ENCODE results near the gene LGALS9. TPM values are rescaled to one million over a fixed set of nuclear protein-coding genes. Genes with fewer than 3 reads are reported as not detected.

LGALS9 gene
- total RNA-seq, 1 donor from 2014 or later, result 34.3 TPM

GRCh38 chr17:27603421-27603770, 27.6 kb upstream of the LGALS9 start:
- Histone ChIP-seq H3K27ac (no peak overlapping the region), H3K36me3 (peaks cover 37 to 49% of the 10 kb centered on the region in 2 donors)
- TF ChIP-seq, protein P1, sequence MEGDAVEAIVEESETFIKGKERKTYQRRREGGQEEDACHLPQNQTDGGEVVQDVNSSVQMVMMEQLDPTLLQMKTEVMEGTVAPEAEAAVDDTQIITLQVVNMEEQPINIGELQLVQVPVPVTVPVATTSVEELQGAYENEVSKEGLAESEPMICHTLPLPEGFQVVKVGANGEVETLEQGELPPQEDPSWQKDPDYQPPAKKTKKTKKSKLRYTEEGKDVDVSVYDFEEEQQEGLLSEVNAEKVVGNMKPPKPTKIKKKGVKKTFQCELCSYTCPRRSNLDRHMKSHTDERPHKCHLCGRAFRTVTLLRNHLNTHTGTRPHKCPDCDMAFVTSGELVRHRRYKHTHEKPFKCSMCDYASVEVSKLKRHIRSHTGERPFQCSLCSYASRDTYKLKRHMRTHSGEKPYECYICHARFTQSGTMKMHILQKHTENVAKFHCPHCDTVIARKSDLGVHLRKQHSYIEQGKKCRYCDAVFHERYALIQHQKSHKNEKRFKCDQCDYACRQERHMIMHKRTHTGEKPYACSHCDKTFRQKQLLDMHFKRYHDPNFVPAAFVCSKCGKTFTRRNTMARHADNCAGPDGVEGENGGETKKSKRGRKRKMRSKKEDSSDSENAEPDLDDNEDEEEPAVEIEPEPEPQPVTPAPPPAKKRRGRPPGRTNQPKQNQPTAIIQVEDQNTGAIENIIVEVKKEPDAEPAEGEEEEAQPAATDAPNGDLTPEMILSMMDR (IDR thresholded peaks at IDR 0.05), result no peak

DNA sequence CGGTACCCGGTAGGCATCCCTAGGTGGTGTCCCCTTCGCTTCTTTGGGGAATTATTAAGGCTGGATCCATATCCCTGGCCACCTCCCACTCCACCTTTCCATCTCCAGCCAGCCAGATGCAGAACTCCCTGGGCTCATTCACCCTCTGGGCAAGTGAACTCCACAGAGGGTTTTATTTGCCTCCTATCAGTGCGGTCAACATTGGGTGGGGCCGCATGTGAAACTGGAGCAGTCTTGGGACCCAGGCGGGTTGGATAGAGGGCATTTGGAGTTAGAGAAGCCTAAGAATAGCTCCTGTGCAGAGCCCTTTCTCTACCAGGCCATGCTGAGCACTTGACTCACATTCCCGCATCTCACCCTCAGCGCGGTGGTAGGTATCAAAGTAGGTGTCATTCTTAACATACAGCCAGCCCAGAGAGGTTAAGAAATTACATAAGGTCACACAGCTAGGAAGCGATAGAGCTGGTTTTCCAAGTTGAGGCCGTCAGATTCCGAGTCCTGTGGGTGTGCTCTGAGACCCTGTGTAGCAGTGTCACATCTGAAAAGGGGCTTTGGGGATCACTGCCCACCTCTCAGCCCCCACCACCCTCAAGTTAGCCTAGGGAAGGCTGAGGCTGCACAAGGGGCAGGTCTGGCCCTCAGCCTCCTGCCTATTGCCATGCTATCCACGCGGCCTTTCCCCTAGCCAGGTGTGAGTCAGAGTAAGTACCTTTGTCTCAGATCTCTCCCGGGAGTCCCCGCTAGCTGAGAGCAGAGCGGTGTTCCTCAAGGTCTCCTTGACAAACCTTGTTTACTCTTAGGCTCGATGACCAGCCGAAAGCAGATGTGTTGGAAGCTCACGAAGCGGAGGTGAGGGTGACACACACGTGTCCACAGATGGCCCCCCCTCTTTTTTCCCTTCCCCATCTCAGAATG, 26.9 kb upstream of the LGALS9 start:
- intact Hi-C loops (cut with DNase I), result loop anchor here (1.0 to 10.0 kb wide), 3 partner anchors 47 to 291 kb away; partner anchors contain the start of gene LYRM9
- no peak overlapping the region for H3K27ac ChIP-seq
- H3K27me3 ChIP-seq, result no peaks in the 10 kb centered on the region
- H3K36me3 ChIP-seq, result peaks cover 43 to 55% of the 10 kb centered on the region in 2 donors
- no peaks in the 10 kb centered on the region for H3K9me3 ChIP-seq
- DNase-seq (ENCODE audit: low spot score in 2 of 2), result no peak
- TF ChIP-seq, protein P1 (IDR thresholded peaks at IDR 0.05), result no peak
- H3K4me3 ChIP-seq, result no peak overlapping the region
- H3K4me1 ChIP-seq, result peaks cover 0 to 2% of the 10 kb centered on the region in 2 donors

More at GRCh38 chr17:27603421-27603770, 27.6 kb upstream of the LGALS9 start:
- Histone ChIP-seq H3K9me3 (no peaks in the 10 kb centered on the region), H3K4me3 (no peak overlapping the region), H3K27me3 (no peaks in the 10 kb centered on the region), H3K4me1 (peaks cover 0 to 2% of the 10 kb centered on the region in 2 donors)
- DNase-seq (ENCODE audit: low spot score in 2 of 2), result no peak
- intact Hi-C loops (cut with DNase I), result loop anchor here (1.0 to 10.0 kb wide), 3 partner anchors 48 to 291 kb away; partner anchors contain the start of gene LYRM9

- Histone ChIP-seq H3K4me1 (peaks cover 0 to 2% of the 10 kb centered on the region in 2 donors), H3K27ac (no peak overlapping the region), H3K27me3 (no peaks in the 10 kb centered on the region), H3K9me3 (no peaks in the 10 kb centered on the region), H3K36me3 (peaks cover 49 to 66% of the 10 kb centered on the region in 2 donors), H3K4me3 (no peak overlapping the region)
- intact Hi-C loops (cut with DNase I), result loop anchor here (10.0 kb wide), 1 partner anchor 289 kb away; the partner anchor contains the start of gene LYRM9
- TF ChIP-seq, protein P1 (IDR thresholded peaks at IDR 0.05), result no peak
- no peak for DNase-seq (ENCODE audit: low spot score in 2 of 2)
These were observed 25.6 kb upstream of the LGALS9 start for GRCh38 chr17:27605409-27605808.

DNA sequence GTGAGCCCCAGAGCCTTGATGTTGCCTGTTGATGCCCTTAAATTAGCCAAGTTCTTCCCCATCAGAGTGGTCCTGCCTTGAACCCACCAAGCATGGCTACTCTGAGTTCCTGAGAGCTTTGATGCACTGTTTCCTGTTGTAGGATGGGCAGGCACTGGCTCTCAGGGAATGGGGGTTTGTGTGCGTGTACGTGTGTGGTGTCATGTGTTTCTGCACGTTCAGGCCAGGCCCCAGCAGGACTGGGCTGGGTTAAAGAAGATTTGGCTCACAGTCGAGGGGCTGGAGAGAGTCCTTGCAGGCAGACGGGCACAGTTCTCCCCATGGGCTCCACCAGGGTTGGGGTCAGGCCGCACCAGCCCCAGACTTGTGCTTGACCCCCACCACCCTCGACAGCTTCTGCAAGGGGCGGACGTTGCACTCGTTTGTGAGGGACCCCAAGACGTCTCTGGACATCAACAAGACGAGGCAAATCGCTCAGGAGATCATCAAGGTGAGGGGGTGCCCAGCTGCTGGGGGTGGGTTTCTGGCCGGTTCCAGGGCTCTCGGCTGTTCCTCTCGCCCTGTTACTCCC, 23.4 kb upstream of the LGALS9 start:
- H3K36me3 ChIP-seq, result peaks cover 54 to 76% of the 10 kb centered on the region in 2 donors
- no peaks in the 10 kb centered on the region for H3K27me3 ChIP-seq
- TF ChIP-seq, protein P1 (IDR thresholded peaks at IDR 0.05), result no peak
- no peak overlapping the region for H3K27ac ChIP-seq
- H3K9me3 ChIP-seq, result no peaks in the 10 kb centered on the region
- intact Hi-C loops (cut with DNase I), result loop anchor here (10.0 kb wide), 1 partner anchor 287 kb away; the partner anchor contains the start of gene LYRM9
- no peak overlapping the region for H3K4me3 ChIP-seq
- H3K4me1 ChIP-seq, result no peaks in the 10 kb centered on the region
- DNase-seq (ENCODE audit: low spot score in 2 of 2), result no peak

DNA sequence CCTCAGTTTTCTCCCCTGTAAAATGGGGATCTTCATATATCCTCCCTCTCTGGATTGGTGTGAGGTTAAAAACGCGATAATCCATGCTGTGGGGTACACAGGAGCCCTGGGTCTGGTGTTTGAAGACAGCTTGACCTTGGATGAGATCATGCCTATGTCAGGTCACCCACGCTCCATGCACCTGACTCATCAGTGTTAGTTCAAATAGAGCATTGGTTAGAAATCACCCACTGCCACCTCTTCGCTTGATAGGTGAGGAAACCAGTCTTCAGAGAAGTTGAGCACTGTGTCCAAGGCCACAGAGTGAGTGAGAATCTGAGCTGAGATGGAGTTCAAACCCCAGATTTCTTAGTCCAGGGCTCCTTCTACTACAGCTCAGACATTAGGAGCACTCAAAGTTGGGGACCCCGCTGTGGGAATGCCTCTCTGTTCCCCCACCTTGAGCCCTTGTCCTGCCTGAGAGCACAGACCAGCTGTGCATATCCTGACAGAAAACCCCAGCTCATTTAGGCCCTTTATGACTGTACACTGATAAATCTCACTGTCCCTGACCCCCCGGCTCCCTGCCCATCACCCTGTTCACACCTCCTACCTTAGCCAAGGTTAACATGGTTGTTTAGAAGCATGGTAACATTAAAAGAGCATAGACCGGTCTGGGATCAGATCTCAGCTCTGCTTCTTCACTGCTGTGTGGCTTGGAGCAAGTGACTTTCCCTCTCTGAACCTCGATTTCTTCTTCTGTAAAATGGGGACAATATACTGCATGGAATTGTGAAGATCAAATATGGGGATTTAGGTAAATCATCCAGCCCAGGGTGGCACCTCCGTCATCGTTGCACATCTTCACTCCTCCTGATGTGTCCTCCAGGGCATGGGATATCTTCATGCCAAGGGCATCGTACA, 22.4 kb upstream of the LGALS9 start:
- H3K4me1 ChIP-seq, result no peaks in the 10 kb centered on the region
- no peak overlapping the region for H3K4me3 ChIP-seq
- H3K9me3 ChIP-seq, result no peaks in the 10 kb centered on the region
- intact Hi-C loops (cut with DNase I), result loop anchor here (10.0 kb wide), 1 partner anchor 286 kb away; the partner anchor contains the start of gene LYRM9
- H3K27me3 ChIP-seq, result no peaks in the 10 kb centered on the region
- TF ChIP-seq, protein P1 (IDR thresholded peaks at IDR 0.05), result no peak
- H3K27ac ChIP-seq, result no peak overlapping the region
- no peak for DNase-seq (ENCODE audit: low spot score in 2 of 2)
- peaks cover 63 to 78% of the 10 kb centered on the region in 2 donors for H3K36me3 ChIP-seq

All from ascending aorta (tissue), 2 donors.